Measurements from ENCODE around the gene EXOSC10.

DNA sequence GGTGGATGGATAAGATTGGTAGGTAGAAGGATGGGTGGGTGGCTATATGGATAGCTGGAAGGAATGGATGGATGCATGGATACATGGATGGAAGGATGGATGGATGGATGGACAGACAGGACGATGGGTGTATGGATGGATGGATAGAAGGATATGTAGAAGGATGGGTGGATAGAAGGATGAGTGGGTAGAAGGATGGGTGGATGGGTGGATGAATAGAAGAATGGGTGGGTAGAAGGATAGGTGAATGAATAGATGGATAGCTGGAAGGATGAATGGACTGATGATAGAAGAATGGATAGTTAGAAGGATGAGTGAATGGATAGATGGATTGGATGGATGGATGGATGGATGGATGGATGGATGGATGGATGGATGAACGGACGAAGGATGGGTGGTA, 57.6 kb downstream of the EXOSC10 start:
- TF ChIP-seq, protein P1, sequence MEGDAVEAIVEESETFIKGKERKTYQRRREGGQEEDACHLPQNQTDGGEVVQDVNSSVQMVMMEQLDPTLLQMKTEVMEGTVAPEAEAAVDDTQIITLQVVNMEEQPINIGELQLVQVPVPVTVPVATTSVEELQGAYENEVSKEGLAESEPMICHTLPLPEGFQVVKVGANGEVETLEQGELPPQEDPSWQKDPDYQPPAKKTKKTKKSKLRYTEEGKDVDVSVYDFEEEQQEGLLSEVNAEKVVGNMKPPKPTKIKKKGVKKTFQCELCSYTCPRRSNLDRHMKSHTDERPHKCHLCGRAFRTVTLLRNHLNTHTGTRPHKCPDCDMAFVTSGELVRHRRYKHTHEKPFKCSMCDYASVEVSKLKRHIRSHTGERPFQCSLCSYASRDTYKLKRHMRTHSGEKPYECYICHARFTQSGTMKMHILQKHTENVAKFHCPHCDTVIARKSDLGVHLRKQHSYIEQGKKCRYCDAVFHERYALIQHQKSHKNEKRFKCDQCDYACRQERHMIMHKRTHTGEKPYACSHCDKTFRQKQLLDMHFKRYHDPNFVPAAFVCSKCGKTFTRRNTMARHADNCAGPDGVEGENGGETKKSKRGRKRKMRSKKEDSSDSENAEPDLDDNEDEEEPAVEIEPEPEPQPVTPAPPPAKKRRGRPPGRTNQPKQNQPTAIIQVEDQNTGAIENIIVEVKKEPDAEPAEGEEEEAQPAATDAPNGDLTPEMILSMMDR (IDR thresholded peaks at IDR 0.05) = no peak
- TF ChIP-seq POLR2AphosphoS5 (IDR thresholded peaks at IDR 0.05) (no peak), POLR2A (IDR thresholded peaks at IDR 0.05) (no peak)

All from prostate gland (tissue), 2 donors.